GM12872 (cell line): ENCODE data around the gene CLTCL1.

Experiments
- TF ChIP-seq, protein P1 (sequence below): IDR thresholded peaks from 3 replicates; pipeline ENCODE4 v1.5.1; 2011; ENCODE audit warnings: low read depth, mild to moderate bottlenecking, low read length, moderate library complexity; ENCODE audit not compliant: insufficient read depth

Gene CLTCL1

DNA sequence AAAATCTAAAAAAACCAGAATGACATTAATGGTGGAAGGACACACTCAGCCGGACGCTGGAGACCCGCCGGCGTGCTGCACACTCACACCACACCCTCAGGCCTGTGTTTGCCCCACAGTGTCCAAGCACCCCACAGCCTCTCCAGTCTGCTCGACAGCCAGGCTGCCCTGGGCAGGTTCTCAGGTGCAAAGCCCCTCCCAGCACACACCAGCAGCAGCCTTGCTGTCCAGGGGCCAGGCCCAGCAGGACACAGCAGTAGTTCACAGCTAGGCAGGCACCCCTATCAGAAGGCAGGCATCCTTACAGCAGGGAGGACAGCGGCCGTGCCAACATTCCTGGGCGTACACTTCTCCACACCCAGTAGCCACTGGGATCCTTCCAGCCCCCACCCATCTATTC lies 111.3 kb downstream of the CLTCL1 start:
- TF ChIP-seq, protein P1, sequence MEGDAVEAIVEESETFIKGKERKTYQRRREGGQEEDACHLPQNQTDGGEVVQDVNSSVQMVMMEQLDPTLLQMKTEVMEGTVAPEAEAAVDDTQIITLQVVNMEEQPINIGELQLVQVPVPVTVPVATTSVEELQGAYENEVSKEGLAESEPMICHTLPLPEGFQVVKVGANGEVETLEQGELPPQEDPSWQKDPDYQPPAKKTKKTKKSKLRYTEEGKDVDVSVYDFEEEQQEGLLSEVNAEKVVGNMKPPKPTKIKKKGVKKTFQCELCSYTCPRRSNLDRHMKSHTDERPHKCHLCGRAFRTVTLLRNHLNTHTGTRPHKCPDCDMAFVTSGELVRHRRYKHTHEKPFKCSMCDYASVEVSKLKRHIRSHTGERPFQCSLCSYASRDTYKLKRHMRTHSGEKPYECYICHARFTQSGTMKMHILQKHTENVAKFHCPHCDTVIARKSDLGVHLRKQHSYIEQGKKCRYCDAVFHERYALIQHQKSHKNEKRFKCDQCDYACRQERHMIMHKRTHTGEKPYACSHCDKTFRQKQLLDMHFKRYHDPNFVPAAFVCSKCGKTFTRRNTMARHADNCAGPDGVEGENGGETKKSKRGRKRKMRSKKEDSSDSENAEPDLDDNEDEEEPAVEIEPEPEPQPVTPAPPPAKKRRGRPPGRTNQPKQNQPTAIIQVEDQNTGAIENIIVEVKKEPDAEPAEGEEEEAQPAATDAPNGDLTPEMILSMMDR, result no peak

- TF ChIP-seq, protein P1, result peak; percentile 83
Measured at GRCh38 chr22:19179497-19180048, 111.9 kb downstream of the CLTCL1 start.

DNA sequence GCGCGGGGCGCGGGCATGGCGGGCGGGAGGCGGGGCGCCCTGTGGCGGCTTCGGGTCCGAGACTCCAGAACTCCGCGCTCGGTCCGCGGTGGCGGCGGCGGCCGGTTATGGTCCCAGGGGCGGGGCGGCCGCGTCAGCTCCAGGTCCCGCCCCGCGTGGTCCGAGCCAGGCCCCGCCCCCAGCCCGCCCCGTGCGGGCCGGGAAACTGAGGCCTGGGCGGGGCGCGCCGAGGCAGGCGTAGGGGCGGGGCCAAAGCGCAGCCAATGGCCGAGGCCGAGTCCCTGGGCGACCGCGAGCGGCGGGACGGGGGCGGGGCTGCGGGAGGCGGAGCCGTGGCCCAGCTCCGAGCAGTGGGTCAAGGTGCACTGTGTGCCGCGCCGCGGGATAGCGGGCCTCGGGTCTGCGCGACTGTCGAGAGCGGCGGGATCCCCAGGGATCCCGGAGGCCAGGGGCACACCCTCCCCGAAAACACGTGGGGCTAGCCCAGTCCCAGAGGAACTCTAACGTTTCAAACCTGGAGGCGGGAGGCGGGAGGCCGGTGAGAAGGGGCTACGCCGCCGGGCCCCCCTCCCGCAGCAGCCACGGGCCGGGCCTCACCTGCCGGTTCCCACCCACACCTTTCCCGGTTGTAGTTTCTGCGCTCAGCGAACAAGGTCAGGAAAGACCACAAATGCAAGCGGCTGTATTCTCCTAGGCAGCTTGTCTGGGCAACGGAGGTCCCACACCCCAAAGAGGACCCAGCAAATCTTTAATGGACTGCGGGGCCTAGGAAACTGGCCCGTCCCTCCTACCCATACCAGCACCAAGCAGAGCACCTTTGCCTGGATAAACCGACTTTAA lies 112.6 kb downstream of the CLTCL1 start, which contains the start of gene SLC25A1:
SLC25A1 (minus strand) TSS at position 80 of the 840 bp plus-strand sequence; CDS start at position 17, 63 bp downstream.
- TF ChIP-seq, protein P1, result no peak

- TF ChIP-seq, protein P1, result no peak
Measured at GRCh38 chr22:19178065-19178656, 113.4 kb downstream of the CLTCL1 start.

- TF ChIP-seq, protein P1, result no peak
Measured at GRCh38 chr22:19177164-19178064, 114.1 kb downstream of the CLTCL1 start.

DNA sequence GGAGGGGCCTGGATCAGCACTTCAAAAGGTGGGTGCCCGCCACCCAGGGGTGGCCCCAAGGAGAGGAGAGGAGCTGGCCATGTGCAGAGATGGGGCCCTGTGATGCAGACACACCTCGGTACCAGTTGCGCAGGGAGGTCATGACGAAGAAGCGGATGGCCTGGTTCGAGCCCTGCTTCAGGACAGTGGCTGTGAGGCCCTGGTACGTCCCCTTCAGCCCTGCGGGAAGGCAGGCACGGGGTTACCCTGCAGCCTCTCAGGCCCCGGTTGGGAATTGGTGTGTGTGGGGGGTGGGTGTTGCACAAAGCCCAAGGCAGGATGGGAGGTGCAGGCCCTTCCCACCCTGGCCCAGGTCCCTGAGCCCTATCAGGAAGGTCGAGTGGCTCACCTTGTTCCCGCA lies 114.8 kb downstream of the CLTCL1 start:
- TF ChIP-seq, protein P1, result no peak

DNA sequence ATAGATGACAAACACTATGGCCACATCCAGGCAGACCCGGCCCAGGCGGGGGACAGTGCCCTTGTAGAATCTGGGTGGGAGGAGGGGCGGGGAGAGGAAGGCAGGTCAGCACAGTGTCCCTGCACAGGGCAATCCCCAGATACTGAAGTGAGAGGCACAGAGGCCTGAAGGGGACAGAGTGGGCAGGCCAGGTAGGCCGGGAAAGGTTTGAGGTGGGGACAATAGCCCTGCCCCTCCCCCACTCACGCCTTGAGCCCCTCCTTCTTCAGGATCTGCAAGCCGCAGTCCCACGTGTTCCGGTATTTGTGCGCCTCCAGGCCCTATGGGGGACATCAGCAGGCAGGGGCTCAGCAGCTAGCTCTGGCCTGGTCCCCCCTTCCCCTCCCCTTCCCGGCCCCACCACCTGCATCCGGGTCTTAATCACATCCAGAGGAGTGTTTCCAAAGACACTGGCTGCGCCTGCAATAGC lies 115.3 kb downstream of the CLTCL1 start:
- TF ChIP-seq, protein P1, result no peak
